Measurements from ENCODE around the gene DNAJC15. TPM values are rescaled to one million over a fixed set of nuclear protein-coding genes. Genes with fewer than 3 reads are reported as not detected.

The DNAJC15 gene
- total and polyA plus RNA-seq, 2 experiments from 2014 or later = 1.0 to 5.2 TPM

- Histone ChIP-seq H3K27me3 (no peaks in the 10 kb centered on the region), H3K27ac (no peak overlapping the region), H3K36me3 (no peaks in the 10 kb centered on the region), H3K4me3 (no peak overlapping the region), H3K9me3 (ENCODE audit: low read depth) (no peaks in the 10 kb centered on the region), H3K4me1 (ENCODE audit: low read depth) (peaks cover 29% of the 10 kb centered on the region)
- no peak for DNase-seq (ENCODE audit: low read depth in 1 of 2, low spot score in 1 of 2)
- TF ChIP-seq CTCF (IDR thresholded peaks at IDR 0.05; ENCODE audit: low read depth, low read length) = no peak
Measured at GRCh38 chr13:43139921-43140320, 116.5 kb downstream of the DNAJC15 start.

GRCh38 chr13:43140985-43141384 lies 117.6 kb downstream of the DNAJC15 start:
- H3K4me1 ChIP-seq (ENCODE audit: low read depth) = peaks cover 28% of the 10 kb centered on the region

GRCh38 chr13:43141685-43142084 lies 118.3 kb downstream of the DNAJC15 start:
- DNase-seq (ENCODE audit: low read depth in 1 of 2, low spot score in 1 of 2) = peak in 1 of 2 donors; percentile 24
- no peak for TF ChIP-seq CTCF (IDR thresholded peaks at IDR 0.05; ENCODE audit: low read depth, low read length)
- H3K27ac ChIP-seq = no peak overlapping the region
- no peak overlapping the region for H3K4me3 ChIP-seq
- H3K4me1 ChIP-seq (ENCODE audit: low read depth) = peaks cover 31% of the 10 kb centered on the region
- H3K27me3 ChIP-seq = no peaks in the 10 kb centered on the region
- no peaks in the 10 kb centered on the region for H3K9me3 ChIP-seq (ENCODE audit: low read depth)
- no peaks in the 10 kb centered on the region for H3K36me3 ChIP-seq

More at GRCh38 chr13:43140985-43141384, 117.6 kb downstream of the DNAJC15 start:
- Histone ChIP-seq H3K4me3 (no peak overlapping the region), H3K36me3 (no peaks in the 10 kb centered on the region), H3K9me3 (ENCODE audit: low read depth) (no peaks in the 10 kb centered on the region), H3K27me3 (no peaks in the 10 kb centered on the region), H3K27ac (no peak overlapping the region)
- no peak for DNase-seq (ENCODE audit: low read depth in 1 of 2, low spot score in 1 of 2)
- no peak for TF ChIP-seq CTCF (IDR thresholded peaks at IDR 0.05; ENCODE audit: low read depth, low read length)

GRCh38 chr13:43143591-43143990 lies 120.2 kb downstream of the DNAJC15 start:
- Histone ChIP-seq H3K27me3 (no peaks in the 10 kb centered on the region), H3K4me3 (no peak overlapping the region), H3K36me3 (no peaks in the 10 kb centered on the region), H3K9me3 (ENCODE audit: low read depth) (no peaks in the 10 kb centered on the region), H3K27ac (no peak overlapping the region), H3K4me1 (ENCODE audit: low read depth) (peaks cover 31% of the 10 kb centered on the region)
- no peak for TF ChIP-seq CTCF (IDR thresholded peaks at IDR 0.05; ENCODE audit: low read depth, low read length)
- no peak for DNase-seq (ENCODE audit: low read depth in 1 of 2, low spot score in 1 of 2)

GRCh38 chr13:43145534-43146196 lies 122.3 kb downstream of the DNAJC15 start:
- H3K27me3 ChIP-seq = no peaks in the 10 kb centered on the region
- H3K4me1 ChIP-seq (ENCODE audit: low read depth) = peaks cover 23% of the 10 kb centered on the region
- H3K9me3 ChIP-seq (ENCODE audit: low read depth) = no peaks in the 10 kb centered on the region
- TF ChIP-seq CTCF (IDR thresholded peaks at IDR 0.05; ENCODE audit: low read depth, low read length) = no peak
- no peak for DNase-seq (ENCODE audit: low read depth in 1 of 2, low spot score in 1 of 2)
- H3K36me3 ChIP-seq = no peaks in the 10 kb centered on the region
- H3K27ac ChIP-seq = no peak overlapping the region
- H3K4me3 ChIP-seq = no peak overlapping the region

All from cardiac muscle cell (in vitro differentiated cells and primary cell).